Panc1 (cell line): ENCODE measurements around the gene PPARGC1A.

ENCODE experiments used
- POLR2AphosphoS5 ChIP-seq: IDR thresholded peaks from 2 replicates; pipeline ENCODE4 v1.6.1; 2012; ENCODE audit warnings: mild to moderate bottlenecking, low read depth, low read length, moderate library complexity
- REST ChIP-seq, 2 experiments: IDR thresholded peaks; 2 replicates each; pipeline ENCODE4 v1.6.1; 2011 to 2012; ENCODE audit warnings: low read depth in 2 of 2, control low read depth in 1 of 2, low read length in 1 of 2, mild to moderate bottlenecking in 1 of 2, moderate library complexity in 1 of 2; ENCODE audit not compliant: insufficient read depth in 1 of 2
- TF ChIP-seq, protein P1 (sequence below): fragments of 450-650 bp; IDR thresholded peaks from 2 replicates; pipeline ENCODE4 v1.5.1; 2017; ENCODE audit warnings: mild to moderate bottlenecking

DNA sequence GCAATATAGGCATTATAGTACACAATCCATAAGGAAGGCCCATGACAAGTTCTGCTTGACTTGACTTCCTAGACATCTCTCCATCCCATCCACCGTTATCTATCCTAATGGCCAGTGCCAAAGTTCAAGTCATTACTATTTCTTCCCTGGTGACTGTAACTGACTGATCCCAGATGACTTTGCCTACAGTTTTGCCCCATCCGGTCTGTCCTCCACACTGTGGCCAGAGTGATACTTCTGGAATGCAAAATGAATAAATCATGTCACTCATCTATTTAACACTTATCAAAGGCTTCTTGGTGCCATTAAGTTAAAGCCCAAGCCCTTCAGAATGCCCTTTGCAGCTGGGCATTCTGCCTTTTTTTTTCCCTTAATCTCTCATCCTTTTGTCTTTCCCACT, 130.8 kb downstream of the PPARGC1A start:
- TF ChIP-seq, protein P1, sequence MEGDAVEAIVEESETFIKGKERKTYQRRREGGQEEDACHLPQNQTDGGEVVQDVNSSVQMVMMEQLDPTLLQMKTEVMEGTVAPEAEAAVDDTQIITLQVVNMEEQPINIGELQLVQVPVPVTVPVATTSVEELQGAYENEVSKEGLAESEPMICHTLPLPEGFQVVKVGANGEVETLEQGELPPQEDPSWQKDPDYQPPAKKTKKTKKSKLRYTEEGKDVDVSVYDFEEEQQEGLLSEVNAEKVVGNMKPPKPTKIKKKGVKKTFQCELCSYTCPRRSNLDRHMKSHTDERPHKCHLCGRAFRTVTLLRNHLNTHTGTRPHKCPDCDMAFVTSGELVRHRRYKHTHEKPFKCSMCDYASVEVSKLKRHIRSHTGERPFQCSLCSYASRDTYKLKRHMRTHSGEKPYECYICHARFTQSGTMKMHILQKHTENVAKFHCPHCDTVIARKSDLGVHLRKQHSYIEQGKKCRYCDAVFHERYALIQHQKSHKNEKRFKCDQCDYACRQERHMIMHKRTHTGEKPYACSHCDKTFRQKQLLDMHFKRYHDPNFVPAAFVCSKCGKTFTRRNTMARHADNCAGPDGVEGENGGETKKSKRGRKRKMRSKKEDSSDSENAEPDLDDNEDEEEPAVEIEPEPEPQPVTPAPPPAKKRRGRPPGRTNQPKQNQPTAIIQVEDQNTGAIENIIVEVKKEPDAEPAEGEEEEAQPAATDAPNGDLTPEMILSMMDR, result no peak
- no peak for TF ChIP-seq POLR2AphosphoS5
- TF ChIP-seq REST (IDR thresholded peaks at IDR 0.05; ENCODE audit: insufficient read depth in 1 of 2, low read depth in 2 of 2, low read length in 1 of 2), result no peak
